Measurements from ENCODE around the gene PLCH1. TPM values are rescaled to one million over a fixed set of nuclear protein-coding genes. Genes with fewer than 3 reads are reported as not detected.

Gene PLCH1
- total and polyA plus RNA-seq, 4 donors: 0.03 to 1.0 (median 0.22) TPM

- 97% methylated on average over 1 of the region's 1 CpG for WGBS
- H3K36me3 ChIP-seq (ENCODE audit: control insufficient read depth in 4 of 4, insufficient read depth in 3 of 4, low read depth in 1 of 4, low read length in 3 of 4): peaks cover 0 to 9% (median 2%) of the 10 kb centered on the region in 4 donors
These were observed 27.9 kb upstream of the PLCH1 start for GRCh38 chr3:155772801-155773200.

More at GRCh38 chr3:155772801-155773200, 27.9 kb upstream of the PLCH1 start:
- H3K27me3 ChIP-seq (ENCODE audit: control insufficient read depth in 4 of 4, insufficient read depth in 4 of 4, low read length in 3 of 4): no peaks in the 10 kb centered on the region
- peaks cover 0 to 7% (median 5%) of the 10 kb centered on the region in 4 donors for H3K9me3 ChIP-seq (ENCODE audit: control insufficient read depth in 4 of 4, low read length in 3 of 4)
- H3K9ac ChIP-seq (ENCODE audit: low read depth in 1 of 2, low read length in 2 of 2): no peak overlapping the region
- no peak overlapping the region for H3K4me3 ChIP-seq (ENCODE audit: low read depth in 1 of 3, low read length in 3 of 3)
- TF ChIP-seq GABPA (IDR thresholded peaks at IDR 0.05 in 1 of 2, conservative IDR thresholded peaks at IDR 0.05 in 1 of 2): no peak
- no peak for TF ChIP-seq YY1 (IDR thresholded peaks at IDR 0.05)
- TF ChIP-seq FOXA2 (IDR thresholded peaks at IDR 0.05): no peak
- no peak for TF ChIP-seq SP1 (IDR thresholded peaks at IDR 0.05)
- no peak for TF ChIP-seq REST (IDR thresholded peaks at IDR 0.05)
- no peak for TF ChIP-seq MAX (IDR thresholded peaks at IDR 0.05)
- no peak for TF ChIP-seq CTCF (IDR thresholded peaks at IDR 0.05; ENCODE audit: low read depth, low read length, missing input control)
- no peak for TF ChIP-seq FOXA1 (IDR thresholded peaks at IDR 0.05)
- TF ChIP-seq JUND (IDR thresholded peaks at IDR 0.05): no peak
- no peak for TF ChIP-seq HNF4G (IDR thresholded peaks at IDR 0.05)
- TF ChIP-seq RXRA (IDR thresholded peaks at IDR 0.05): no peak
- no peak for TF ChIP-seq ZBTB33 (IDR thresholded peaks at IDR 0.05)
- no peak for TF ChIP-seq RAD21 (IDR thresholded peaks at IDR 0.05)
- no peak for DNase-seq (ENCODE audit: low spot score)
- H3K4me1 ChIP-seq (ENCODE audit: control insufficient read depth in 4 of 4, insufficient read depth in 4 of 4, low read length in 3 of 4): no peaks in the 10 kb centered on the region
- no peak overlapping the region for H3K27ac ChIP-seq (ENCODE audit: low read depth in 1 of 2, low read length in 2 of 2)
